Natural killer cell treated with Interleukin-12 subunit alpha and Interleukin-12 subunit beta and Interleukin-15 and Interleukin-18, amount 100 ng/mL, for 72 hours (primary cell): Measurements from ENCODE around the gene GPC2. TPM values are rescaled to one million over a fixed set of nuclear protein-coding genes. Genes with fewer than 3 reads are reported as not detected.
"Not testable (repeated sequence)": the region's sequence is repeated elsewhere in the genome, so short reads cannot be mapped to it uniquely, and the experiment has no call there.

Experiments
- ATAC-seq, 2 donors: fragments of 150-1000 bp; cut with Tn5 transposase in 1 of 2; sonication (Bioruptor Pico), chemical (Tn5 transposase) in 1 of 2; 2 replicates each; pipeline ENCODE4 v1.10.0; 2021
- DNase-seq: peaks from one replicate; pipeline ENCODE4 v3.0.0; 2022; ENCODE audit warnings: low spot score
- H3K27ac Mint-ChIP-seq, 2 donors: 1 replicate in 1 of 2; 2 replicates in 1 of 2; pipeline ENCODE4 v1.8.0; 2022; ENCODE audit warnings: mixed read lengths in 2 of 2, mild to moderate bottlenecking in 1 of 2, moderate library complexity in 1 of 2
- H3K27me3 Mint-ChIP-seq, 2 donors: 1 replicate in 1 of 2; 2 replicates in 1 of 2; pipeline ENCODE4 v1.8.0; 2022; ENCODE audit warnings: mixed read lengths in 2 of 2
- H3K36me3 Mint-ChIP-seq: one replicate; pipeline ENCODE4 v1.8.0; 2022; ENCODE audit warnings: mixed read lengths
- H3K4me1 Mint-ChIP-seq, 2 donors: 1 replicate in 1 of 2; 2 replicates in 1 of 2; pipeline ENCODE4 v1.8.0; 2022; ENCODE audit warnings: low read depth in 2 of 2, mixed read lengths in 2 of 2, mild to moderate bottlenecking in 1 of 2
- H3K4me3 Mint-ChIP-seq: one replicate; pipeline ENCODE4 v1.8.0; 2022; ENCODE audit warnings: mixed read lengths
- H3K9me3 Mint-ChIP-seq: 2 replicates; pipeline ENCODE4 v1.8.0; 2022; ENCODE audit warnings: mixed read lengths
- total RNA-seq, 2 donors: library from RNA; stranded (reverse); gene quantifications; one replicate each; pipeline ENCODE4 v1.2.3, GENCODE V29; 2022

The GPC2 gene
- total RNA-seq, 2 donors from 2014 or later: 2.6 to 2.7 TPM

DNA sequence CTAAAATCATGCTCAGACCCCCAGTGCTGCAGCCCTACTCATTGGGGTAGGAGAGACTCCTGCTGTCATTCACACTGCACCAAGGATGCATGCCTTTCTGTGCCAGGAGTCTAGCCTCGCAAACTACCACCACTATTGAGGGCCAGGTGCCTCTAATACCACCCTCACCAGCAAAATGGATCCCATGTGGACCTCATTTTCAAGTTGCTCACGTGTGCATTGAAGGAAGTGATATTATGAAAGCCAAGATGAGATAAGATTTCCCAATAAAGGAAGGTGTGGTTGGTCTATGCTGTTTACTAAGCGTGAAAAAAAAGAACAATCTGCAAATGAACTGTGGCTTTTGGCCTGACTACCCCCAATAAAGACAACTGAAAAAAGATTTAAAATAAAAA, 35.6 kb downstream of the GPC2 start:
- peaks cover 9 to 13% of the 10 kb centered on the region in 2 donors for H3K4me1 Mint-ChIP-seq
- no peaks in the 10 kb centered on the region for H3K36me3 Mint-ChIP-seq
- ATAC-seq: peak; percentile 57 to 79
- peak overlapping the region; percentile 26 for H3K4me3 Mint-ChIP-seq
- peaks cover 0 to 3% of the 10 kb centered on the region in 2 donors for H3K27me3 Mint-ChIP-seq
- no peak for DNase-seq
- no peaks in the 10 kb centered on the region for H3K9me3 Mint-ChIP-seq
- H3K27ac Mint-ChIP-seq: peak overlapping the region; percentile 34 to 61

DNA sequence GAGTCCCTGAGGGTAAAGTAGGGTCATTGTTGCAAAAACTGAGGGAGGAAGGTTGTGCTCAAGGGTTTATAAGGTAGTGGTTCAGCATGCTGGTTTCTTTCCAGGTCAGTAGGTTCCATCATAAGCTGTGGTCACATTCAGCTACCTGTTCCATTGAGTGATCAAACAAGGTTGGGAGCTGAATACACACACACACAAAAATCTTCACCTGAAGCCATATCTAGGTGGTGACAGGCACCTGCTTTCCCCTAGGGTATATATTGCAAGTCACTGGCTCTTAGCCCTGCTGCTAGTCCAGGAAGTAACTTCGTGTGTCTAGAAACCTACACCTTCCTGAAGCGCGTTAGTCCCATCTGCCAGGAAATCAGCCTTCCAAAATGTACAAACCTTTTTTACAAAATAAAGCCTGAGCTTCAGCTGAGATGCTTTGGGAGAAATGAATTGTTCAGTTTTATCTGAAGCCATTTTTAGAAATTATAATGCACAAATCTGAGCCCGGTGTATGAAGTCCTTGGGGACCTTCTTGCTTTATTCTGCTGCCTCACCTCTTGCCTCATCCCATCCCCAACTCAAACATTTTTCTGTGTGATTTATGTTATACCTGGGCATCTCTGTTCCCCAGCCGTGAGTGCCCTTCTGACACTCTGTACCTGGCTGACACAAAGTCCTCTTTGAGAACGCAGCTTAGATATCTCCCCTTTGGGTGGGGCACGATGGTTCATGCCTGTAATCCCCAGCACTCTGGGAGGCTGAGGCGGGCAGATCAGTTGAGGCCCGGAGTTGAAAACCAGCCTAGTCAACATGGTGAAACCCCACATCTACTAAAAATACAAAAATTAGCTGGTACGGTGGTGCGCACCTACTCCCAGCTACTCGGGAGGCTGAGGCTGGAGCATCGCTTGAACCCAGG, 39.1 kb downstream of the GPC2 start:
- Mint-ChIP-seq H3K27ac (no peak overlapping the region), H3K36me3 (no peaks in the 10 kb centered on the region), H3K9me3 (no peaks in the 10 kb centered on the region), H3K4me1 (peaks cover 9 to 13% of the 10 kb centered on the region in 2 donors), H3K4me3 (no peak overlapping the region), H3K27me3 (peaks cover 0 to 6% of the 10 kb centered on the region in 2 donors)
- DNase-seq (no peak), ATAC-seq (no peak)

DNA sequence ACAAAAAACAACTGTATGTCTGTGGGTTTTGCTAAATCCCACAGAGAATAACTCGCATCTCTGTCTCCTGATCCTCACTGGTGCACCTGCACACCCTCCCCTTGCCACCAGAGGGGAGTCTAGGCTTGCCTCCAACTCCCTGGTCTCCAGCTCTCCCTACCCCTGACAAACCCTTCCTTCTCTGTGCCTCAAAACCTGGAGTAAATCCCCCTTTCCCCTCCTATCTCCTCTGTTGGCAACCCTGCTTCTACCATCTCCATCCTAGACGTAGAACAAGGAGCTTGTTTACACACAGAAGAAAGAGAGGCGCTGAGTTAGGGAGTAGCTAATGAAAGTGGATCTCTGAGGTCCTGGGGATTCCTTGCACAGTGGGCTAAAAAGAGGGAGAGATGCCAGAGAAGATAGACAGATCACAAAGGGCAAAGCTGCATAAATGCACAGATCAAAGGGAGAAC, 44.5 kb downstream of the GPC2 start:
- ATAC-seq (peak; percentile 78 to 84), DNase-seq (no peak)
- Mint-ChIP-seq H3K4me1 (peaks cover 12 to 15% of the 10 kb centered on the region in 2 donors), H3K9me3 (no peaks in the 10 kb centered on the region), H3K36me3 (no peaks in the 10 kb centered on the region), H3K27ac (peak overlapping the region in 1 of 2 donors; percentile 39), H3K4me3 (no peak overlapping the region), H3K27me3 (peaks cover 0 to 3% of the 10 kb centered on the region in 2 donors)

DNA sequence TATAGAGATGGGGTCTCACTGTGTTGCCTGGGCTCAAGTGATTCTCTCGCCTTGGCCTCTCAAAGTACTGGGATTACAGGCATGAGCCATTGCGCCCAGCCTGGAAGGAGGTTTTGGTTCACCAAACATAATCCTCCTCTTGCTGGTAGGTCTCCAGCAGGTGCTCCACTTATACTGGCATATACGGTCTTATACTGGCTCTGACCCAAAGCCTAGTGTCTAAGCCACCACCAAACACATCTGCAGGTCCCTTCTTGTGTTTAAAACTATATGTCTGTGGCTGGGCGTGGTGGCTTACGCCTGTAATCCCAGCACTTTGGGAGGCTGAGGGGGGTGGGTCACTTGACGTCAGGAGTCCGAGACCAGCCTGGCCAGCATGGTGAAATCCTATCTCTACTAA, 45.1 kb downstream of the GPC2 start:
- ATAC-seq: no peak
- DNase-seq: no peak
- Mint-ChIP-seq H3K4me3 (no peak overlapping the region), H3K9me3 (no peaks in the 10 kb centered on the region), H3K27me3 (peaks cover 0 to 3% of the 10 kb centered on the region in 2 donors), H3K27ac (peak overlapping the region in 1 of 2 donors; percentile 39), H3K36me3 (no peaks in the 10 kb centered on the region), H3K4me1 (peaks cover 12 to 15% of the 10 kb centered on the region in 2 donors)

DNA sequence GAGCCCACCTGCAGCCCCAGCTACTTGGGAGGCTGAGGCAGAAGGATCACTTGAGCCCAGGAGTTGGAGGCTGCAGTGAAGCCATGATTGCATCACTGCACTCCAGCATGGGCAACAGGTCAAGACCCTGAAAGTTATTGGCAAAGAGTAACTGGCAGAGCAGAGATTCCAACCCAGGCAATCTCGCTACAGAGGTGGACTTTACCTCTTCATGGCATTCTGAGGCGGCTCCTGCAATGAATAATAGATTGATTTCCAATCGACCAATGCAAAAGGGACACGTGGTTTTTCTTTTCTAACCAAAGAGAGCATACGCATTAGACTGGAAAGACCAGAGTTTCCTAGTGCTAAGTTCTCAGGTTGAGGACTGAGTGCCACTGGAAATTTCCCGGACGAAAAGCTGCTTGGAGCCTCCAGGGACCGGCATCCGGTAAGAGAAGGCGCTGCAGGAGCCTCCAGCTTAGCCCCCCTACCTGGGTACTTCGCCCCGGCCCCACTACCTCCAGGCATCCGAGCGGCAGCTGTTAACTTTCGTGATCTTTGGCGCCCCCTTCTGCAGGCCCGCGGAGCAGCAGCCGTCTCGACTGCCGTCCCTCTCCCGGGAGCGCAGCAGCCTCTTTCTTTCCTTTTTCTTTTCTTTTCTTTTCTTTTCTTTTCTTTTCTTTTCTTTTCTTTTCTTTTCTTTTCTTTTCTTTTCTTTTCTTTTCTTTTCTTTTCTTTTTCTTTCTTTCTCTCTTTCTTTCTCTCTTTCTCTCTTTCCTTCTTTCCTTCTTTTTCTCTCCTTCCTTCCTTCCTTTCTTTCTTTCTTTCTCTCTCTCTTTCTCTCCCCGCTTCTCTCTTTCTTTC, 46.4 kb downstream of the GPC2 start:
- Mint-ChIP-seq H3K9me3 (no peaks in the 10 kb centered on the region), H3K27ac (no peak overlapping the region), H3K27me3 (peaks cover 0 to 3% of the 10 kb centered on the region in 2 donors), H3K4me1 (peaks cover 16 to 20% of the 10 kb centered on the region in 2 donors), H3K36me3 (no peaks in the 10 kb centered on the region), H3K4me3 (peak overlapping the region; percentile 60)
- ATAC-seq: peak in 1 of 2 donors; percentile 53
- peak; percentile 84 for DNase-seq

DNA sequence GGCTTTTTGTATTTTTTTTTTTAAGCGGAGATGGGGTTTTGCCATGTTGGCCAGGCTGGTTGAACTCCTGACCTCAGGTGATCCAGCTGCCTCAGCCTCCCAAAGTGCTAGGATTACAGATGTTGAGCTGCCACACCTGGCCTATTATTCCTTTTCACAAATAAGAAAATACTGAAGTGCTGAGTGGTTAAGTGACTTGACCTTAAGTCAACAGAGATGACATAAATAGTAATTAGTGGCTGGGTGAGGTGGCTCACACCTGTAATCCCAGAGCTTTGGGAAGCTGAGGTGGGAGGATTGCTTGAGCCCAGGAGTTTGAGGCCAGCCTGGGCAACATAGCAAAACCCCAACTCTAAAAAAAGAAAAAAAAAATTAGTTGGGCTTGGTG, 47.0 kb downstream of the GPC2 start:
- H3K9me3 Mint-ChIP-seq, ATAC-seq, H3K36me3 Mint-ChIP-seq, H3K27ac Mint-ChIP-seq, H3K27me3 Mint-ChIP-seq, H3K4me3 Mint-ChIP-seq, DNase-seq: not testable (repeated sequence)
- H3K4me1 Mint-ChIP-seq: peaks cover 20 to 22% of the 10 kb centered on the region in 2 donors

DNA sequence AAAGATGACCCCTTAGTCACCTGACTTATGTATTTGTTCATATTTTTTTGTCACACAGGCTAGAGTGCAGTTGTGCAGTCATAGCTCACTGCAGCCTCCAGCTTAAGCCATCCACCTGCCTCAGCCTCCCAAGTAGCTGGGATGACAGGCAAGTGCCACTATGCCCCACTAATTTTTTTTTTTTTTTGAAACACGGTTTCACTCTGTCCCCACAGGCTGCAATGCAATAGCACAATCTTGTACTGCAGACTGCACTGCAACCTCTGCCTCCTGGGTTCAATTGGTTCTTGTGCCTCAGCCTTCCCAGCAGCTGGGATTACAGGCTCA, 48.6 kb downstream of the GPC2 start:
- no peak for DNase-seq
- Mint-ChIP-seq H3K4me3 (peak overlapping the region; percentile 62), H3K9me3 (no peaks in the 10 kb centered on the region), H3K27me3 (no peaks in the 10 kb centered on the region), H3K36me3 (no peaks in the 10 kb centered on the region), H3K27ac (no peak overlapping the region), H3K4me1 (peaks cover 25 to 31% of the 10 kb centered on the region in 2 donors)
- ATAC-seq: no peak

DNA sequence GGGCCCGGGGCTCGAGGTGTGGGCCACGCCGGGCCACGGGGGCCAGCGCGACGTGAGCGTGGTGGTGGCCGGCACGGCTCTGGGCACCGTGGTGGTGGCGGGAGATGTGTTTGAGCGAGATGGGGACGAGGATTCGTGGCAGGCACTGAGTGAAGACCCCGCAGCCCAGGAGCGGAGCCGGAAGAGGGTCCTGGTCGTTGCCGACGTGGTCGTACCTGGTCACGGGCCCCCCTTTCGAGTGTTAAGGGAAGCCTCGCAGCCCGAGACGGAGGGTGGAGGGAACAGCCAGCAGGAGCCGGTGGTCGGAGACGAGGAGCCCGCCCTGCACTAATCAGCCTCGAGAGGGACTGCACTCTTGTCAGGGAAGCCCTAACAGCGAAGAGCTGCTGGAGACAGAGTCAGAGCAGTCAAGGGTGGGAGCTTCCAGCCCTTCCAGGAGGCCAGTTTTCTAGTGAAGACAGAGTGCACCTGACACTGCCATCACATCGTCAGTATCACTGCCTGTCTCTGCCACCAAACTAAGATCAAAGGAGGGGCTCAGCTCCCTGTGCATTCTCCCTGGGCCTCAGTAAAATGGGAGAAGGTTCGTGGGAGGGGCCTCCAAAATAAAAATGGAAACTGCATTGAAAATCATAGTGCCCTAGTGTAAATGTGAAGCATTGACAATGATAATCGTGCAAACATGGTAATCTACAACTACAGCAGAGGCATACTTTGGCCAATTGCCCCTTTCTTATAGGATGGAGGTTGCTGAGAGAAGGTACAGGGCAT, 49.1 kb downstream of the GPC2 start:
- DNase-seq (no peak), ATAC-seq (no peak)
- Mint-ChIP-seq H3K4me1 (peaks cover 25 to 31% of the 10 kb centered on the region in 2 donors), H3K27me3 (no peaks in the 10 kb centered on the region), H3K9me3 (no peaks in the 10 kb centered on the region), H3K27ac (no peak overlapping the region), H3K36me3 (no peaks in the 10 kb centered on the region), H3K4me3 (peak overlapping the region; percentile 62)

DNA sequence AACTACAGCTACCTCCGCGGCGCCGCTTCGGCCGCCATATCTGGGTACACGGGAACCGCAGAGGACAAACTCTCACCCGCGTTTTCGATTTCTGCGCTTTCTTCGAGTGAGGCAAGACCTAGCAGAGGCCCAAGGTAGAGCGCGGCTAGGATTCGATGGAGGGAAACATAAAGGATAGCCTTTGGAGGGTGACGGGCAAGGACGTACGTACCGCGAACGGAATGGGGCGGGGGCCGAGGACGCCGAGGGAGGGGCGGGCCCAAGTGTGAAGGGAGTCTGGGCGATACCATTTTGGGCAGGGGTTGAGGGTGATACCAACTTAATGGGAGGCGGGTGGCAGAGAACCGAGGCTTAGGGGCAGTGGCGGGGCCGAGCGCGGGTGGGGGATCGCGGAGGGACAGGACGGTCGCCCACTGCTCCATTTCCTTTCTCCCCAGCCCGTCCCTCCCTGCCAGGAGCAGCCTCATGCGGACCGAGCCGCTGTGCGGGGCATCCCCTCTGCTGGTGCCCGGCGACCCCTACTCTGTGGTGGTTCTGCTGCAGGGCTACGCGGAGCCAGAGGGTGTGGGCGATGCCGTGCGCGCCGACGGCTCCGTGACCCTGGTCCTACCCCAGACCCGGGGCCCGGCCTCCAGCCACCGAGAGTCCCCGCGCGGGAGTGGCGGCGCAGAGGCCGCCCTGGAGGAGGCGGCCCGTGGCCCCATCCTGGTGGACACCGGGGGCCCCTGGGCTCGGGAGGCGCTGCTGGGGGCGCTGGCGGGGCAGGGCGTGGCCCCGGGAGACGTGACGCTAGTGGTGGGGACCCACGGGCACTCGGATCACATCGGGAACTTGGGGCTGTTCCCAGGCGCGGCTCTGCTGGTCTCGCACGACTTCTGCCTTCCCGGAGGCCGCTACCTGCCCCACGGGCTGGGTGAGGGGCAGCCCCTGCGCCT, 50.0 kb downstream of the GPC2 start, which contains the start of gene MBLAC1:
Gene MBLAC1 (plus strand): TSS at position 37 of the 935 bp plus-strand sequence. CDS start 429 bp downstream, at position 466.
- peak within 1 kb of the TSS; percentile 96 for H3K4me3 Mint-ChIP-seq
- peak within 1 kb of the TSS; percentile 94 to 97 for H3K27ac Mint-ChIP-seq
- peak; percentile 92 for ATAC-seq
- peak; percentile 89 for DNase-seq
- no peaks in the 10 kb centered on the region for H3K9me3 Mint-ChIP-seq
- H3K4me1 Mint-ChIP-seq: peaks cover 21 to 31% of the 10 kb centered on the region in 2 donors
- H3K27me3 Mint-ChIP-seq: no peaks in the 10 kb centered on the region
- H3K36me3 Mint-ChIP-seq: no peaks in the 10 kb centered on the region

DNA sequence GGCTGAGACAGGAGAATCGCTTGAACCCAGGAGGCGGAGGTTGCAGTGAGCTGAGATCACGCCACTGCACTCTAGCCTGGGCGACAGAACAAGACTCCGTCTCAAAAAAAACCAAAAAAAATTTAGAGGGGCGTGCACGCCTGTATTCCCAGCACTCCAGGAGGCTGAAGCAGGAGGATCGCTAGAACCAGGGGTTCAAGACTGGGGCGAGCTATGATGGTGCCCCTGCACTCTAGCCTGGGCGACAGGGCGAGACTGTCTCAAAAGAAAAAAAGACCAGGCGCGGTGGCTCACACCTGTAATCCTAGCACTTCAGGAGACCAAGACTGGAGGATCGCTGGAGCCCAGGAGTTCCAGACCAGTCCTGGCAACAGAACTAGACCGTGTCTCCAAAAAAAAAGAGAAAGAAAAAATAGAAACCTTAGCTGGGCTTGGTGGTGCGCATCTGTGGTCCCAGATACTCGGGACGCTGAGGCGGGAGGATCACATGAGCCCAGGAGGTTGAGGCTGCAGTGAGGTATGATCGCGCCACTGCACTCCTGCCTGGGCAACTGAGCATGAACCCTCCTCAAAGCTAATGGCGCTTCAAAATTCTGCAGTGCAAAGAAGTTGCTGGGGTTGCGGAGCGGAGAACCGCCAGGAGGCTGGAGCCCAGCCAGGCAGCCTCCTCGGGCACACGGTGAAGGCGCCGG, 50.8 kb downstream of the GPC2 start:
- H3K9me3 Mint-ChIP-seq: no peaks in the 10 kb centered on the region
- H3K4me3 Mint-ChIP-seq: peak overlapping the region; percentile 96
- no peak for DNase-seq
- peak overlapping the region; percentile 94 to 97 for H3K27ac Mint-ChIP-seq
- H3K36me3 Mint-ChIP-seq: no peaks in the 10 kb centered on the region
- H3K27me3 Mint-ChIP-seq: no peaks in the 10 kb centered on the region
- peaks cover 17 to 27% of the 10 kb centered on the region in 2 donors for H3K4me1 Mint-ChIP-seq
- ATAC-seq: no peak

DNA sequence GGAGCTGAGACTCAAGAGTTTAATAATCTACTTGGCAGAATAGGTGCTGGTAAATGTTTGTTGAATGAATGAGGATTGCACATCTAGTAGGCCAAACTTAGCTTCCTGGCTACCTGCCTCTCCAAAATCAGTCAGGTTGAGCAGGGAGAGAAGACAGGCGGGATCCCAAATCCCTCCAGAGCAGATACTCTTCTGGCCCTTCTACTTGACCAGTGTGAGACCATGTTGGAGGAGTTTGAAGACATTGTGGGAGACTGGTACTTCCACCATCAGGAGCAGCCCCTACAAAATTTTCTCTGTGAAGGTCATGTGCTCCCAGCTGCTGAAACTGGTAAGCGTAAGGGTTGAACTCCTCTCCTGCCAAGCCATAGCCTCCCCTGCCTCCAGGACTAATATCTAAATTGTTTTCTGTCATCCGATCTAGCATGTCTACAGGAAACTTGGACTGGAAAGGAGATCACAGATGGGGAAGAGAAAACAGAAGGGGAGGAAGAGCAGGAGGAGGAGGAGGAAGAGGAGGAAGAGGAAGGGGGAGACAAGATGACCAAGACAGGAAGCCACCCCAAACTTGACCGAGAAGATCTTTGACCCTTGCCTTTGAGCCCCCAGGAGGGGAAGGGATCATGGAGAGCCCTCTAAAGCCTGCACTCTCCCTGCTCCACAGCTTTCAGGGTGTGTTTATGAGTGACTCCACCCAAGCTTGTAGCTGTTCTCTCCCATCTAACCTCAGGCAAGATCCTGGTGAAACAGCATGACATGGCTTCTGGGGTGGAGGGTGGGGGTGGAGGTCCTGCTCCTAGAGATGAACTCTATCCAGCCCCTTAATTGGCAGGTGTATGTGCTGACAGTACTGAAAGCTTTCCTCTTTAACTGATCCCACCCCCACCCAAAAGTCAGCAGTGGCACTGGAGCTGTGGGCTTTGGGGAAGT, 52.6 kb downstream of the GPC2 start:
- Mint-ChIP-seq H3K9me3 (no peaks in the 10 kb centered on the region), H3K27me3 (no peaks in the 10 kb centered on the region), H3K27ac (peak overlapping the region; percentile 37 to 94), H3K4me1 (peaks cover 22 to 35% of the 10 kb centered on the region in 2 donors), H3K4me3 (no peak overlapping the region), H3K36me3 (no peaks in the 10 kb centered on the region)
- ATAC-seq (no peak), DNase-seq (no peak)
